Coronary artery (tissue), 2 donors: Measurements from ENCODE around the gene PORCN.

Experiments
- DNase-seq: peaks from one replicate; pipeline ENCODE4 v3.0.0-alpha.2; 2017; ENCODE audit warnings: low spot score
- H3K27ac ChIP-seq, 2 donors: fragments of 200-600 bp; sonication (generic); one replicate each; pipeline ENCODE4 v1.5.1; 2016 to 2019
- H3K4me3 ChIP-seq: fragments of 200-600 bp; sonication (generic); 2 replicates; pipeline ENCODE4 v1.5.1; 2016; ENCODE audit warnings: mild to moderate bottlenecking, moderate library complexity
- CTCF ChIP-seq: fragments of 200-600 bp; sonication (generic); IDR thresholded peaks from one replicate; pipeline ENCODE4 v1.5.1; 2019; ENCODE audit warnings: antibody characterized with exemption

Gene PORCN

GRCh38 chrX:48475774-48476577 lies 32.8 kb upstream of the PORCN start, which contains the start of gene FTSJ1:
FTSJ1 (plus strand) TSS chrX:48476199; CDS start chrX:48478048, 1,849 bp downstream.
- TF ChIP-seq CTCF: no peak
- peak; percentile 90 for DNase-seq
- peak within 1 kb of the TSS; percentile 73 to 92 for H3K27ac ChIP-seq
- H3K4me3 ChIP-seq: peak within 1 kb of the TSS; percentile 92

- TF ChIP-seq CTCF: no peak
- no peak for DNase-seq
- Histone ChIP-seq H3K27ac (peak overlapping the region in 1 of 2 donors; percentile 92), H3K4me3 (peak overlapping the region; percentile 92)
These were observed 31.9 kb upstream of the PORCN start for GRCh38 chrX:48476919-48477318.

- H3K27ac ChIP-seq: no peak overlapping the region
- TF ChIP-seq CTCF: no peak
- no peak for DNase-seq
- no peak overlapping the region for H3K4me3 ChIP-seq
These were observed 30.6 kb upstream of the PORCN start for GRCh38 chrX:48477960-48478755.

- no peak for TF ChIP-seq CTCF
- H3K4me3 ChIP-seq: no peak overlapping the region
- DNase-seq: no peak
- no peak overlapping the region for H3K27ac ChIP-seq
These were observed 30.0 kb upstream of the PORCN start for GRCh38 chrX:48478806-48479205.

GRCh38 chrX:48480142-48480541 lies 28.6 kb upstream of the PORCN start:
- DNase-seq: no peak
- Histone ChIP-seq H3K4me3 (no peak overlapping the region), H3K27ac (no peak overlapping the region)
- no peak for TF ChIP-seq CTCF

- H3K4me3 ChIP-seq: no peak overlapping the region
- TF ChIP-seq CTCF: no peak
- no peak for DNase-seq
- H3K27ac ChIP-seq: no peak overlapping the region
These were observed 28.2 kb upstream of the PORCN start for GRCh38 chrX:48480583-48480982.
